Mammary epithelial cell (primary cell): ENCODE measurements around the gene WDR87.

Experiments used
- CTCF ChIP-seq, 2 donors: IDR thresholded peaks in 1 of 2; conservative IDR thresholded peaks in 1 of 2; 2 replicates each; pipeline ENCODE4 v1.5.1; 2011 to 2012; ENCODE audit warnings: inconsistent platforms in 2 of 2, low read length in 2 of 2, mild to moderate bottlenecking in 2 of 2, control low read depth in 1 of 2, low read depth in 1 of 2; ENCODE audit not compliant: insufficient read depth in 1 of 2; ENCODE audit errors: extremely low read depth in 1 of 2
- EZH2 ChIP-seq: IDR thresholded peaks from 2 replicates; pipeline ENCODE4 v1.6.1; 2012; ENCODE audit warnings: low read length, inconsistent platforms, borderline replicate concordance

DNA sequence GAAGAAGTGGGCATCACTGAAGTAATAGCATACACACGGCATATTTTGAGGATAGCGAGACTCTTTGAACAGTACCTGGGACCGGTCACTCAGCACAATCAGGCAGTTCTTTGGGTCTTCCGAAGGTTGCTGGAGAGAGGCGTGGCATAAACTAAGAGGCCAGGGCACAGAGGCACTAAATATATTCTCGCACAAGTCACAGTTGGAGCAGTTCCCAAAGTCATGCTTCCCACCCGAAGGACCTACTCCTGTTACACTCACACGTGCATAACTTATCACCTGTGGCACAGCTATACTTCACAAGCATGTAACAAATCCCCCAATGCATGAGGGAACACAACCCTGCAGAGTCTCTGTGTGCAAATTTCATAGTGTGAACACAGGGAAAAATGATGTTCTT, 10.2 kb downstream of the WDR87 start:
- TF ChIP-seq CTCF (conservative IDR thresholded peaks at IDR 0.05 in 1 of 2, IDR thresholded peaks at IDR 0.05 in 1 of 2; ENCODE audit: extremely low read depth in 1 of 2, insufficient read depth in 1 of 2, low read depth in 1 of 2, low read length in 2 of 2), result no peak
- TF ChIP-seq EZH2, result no peak
